Glutamatergic neuron (in vitro differentiated cells): Measurements from ENCODE around the gene NTHL1. TPM values are rescaled to one million over a fixed set of nuclear protein-coding genes. Genes with fewer than 3 reads are reported as not detected.

Source experiments
- DNase-seq: peaks from one replicate; pipeline ENCODE4 v3.0.0; 2022
- H3K27ac Mint-ChIP-seq: one replicate; pipeline ENCODE4 v1.8.0; 2020; ENCODE audit warnings: mild to moderate bottlenecking, mixed read lengths, inconsistent platforms; ENCODE audit not compliant: unreplicated experiment
- H3K27me3 Mint-ChIP-seq: one replicate; pipeline ENCODE4 v1.8.0; 2020; ENCODE audit warnings: mild to moderate bottlenecking, moderate library complexity, mixed read lengths, inconsistent platforms; ENCODE audit not compliant: unreplicated experiment
- H3K36me3 Mint-ChIP-seq: one replicate; pipeline ENCODE4 v1.8.0; 2020; ENCODE audit warnings: mild to moderate bottlenecking, mixed read lengths, inconsistent platforms; ENCODE audit not compliant: unreplicated experiment
- H3K4me1 Mint-ChIP-seq: one replicate; pipeline ENCODE4 v1.8.0; 2020; ENCODE audit warnings: mild to moderate bottlenecking, low read depth, mixed read lengths, inconsistent platforms; ENCODE audit not compliant: unreplicated experiment
- H3K4me3 Mint-ChIP-seq: one replicate; pipeline ENCODE4 v1.8.0; 2020; ENCODE audit warnings: mild to moderate bottlenecking, mixed read lengths, inconsistent platforms; ENCODE audit not compliant: unreplicated experiment
- H3K9me3 Mint-ChIP-seq: one replicate; pipeline ENCODE4 v1.8.0; 2020; ENCODE audit warnings: mild to moderate bottlenecking, moderate library complexity, mixed read lengths, inconsistent platforms; ENCODE audit not compliant: unreplicated experiment
- CTCF ChIP-seq: fragments of 200-600 bp; sonication (generic); IDR thresholded peaks from one replicate; pipeline ENCODE4 v1.5.0; 2021; ENCODE audit not compliant: partially characterized antibody, unreplicated experiment
- total RNA-seq: library from RNA; stranded (reverse); fragmentation: NEBNext Ultra II Directional; extraction: Animal tissue kit (Norgen Biotek cat#: 25700); gene quantifications from one replicate; pipeline ENCODE4 v1.2.1, GENCODE V29; 2021; ENCODE audit not compliant: unreplicated experiment

The NTHL1 gene
- total RNA-seq, 1 donor from 2014 or later: 194 TPM

GRCh38 chr16:1991948-1992703 is 55.5 kb downstream of the NTHL1 start:
- peaks cover 14% of the 10 kb centered on the region for H3K27me3 Mint-ChIP-seq

GRCh38 chr16:1991588-1991947 is 56.1 kb downstream of the NTHL1 start:
- H3K27me3 Mint-ChIP-seq: peaks cover 14% of the 10 kb centered on the region

More at GRCh38 chr16:1991948-1992703, 55.5 kb downstream of the NTHL1 start:
- Mint-ChIP-seq H3K27ac (no peak overlapping the region), H3K4me1 (peaks cover 5% of the 10 kb centered on the region), H3K4me3 (no peak overlapping the region), H3K9me3 (peaks cover 16% of the 10 kb centered on the region), H3K36me3 (no peaks in the 10 kb centered on the region)
- no peak for TF ChIP-seq CTCF
- DNase-seq: peak; percentile 95

GRCh38 chr16:1991135-1991551 is 56.5 kb downstream of the NTHL1 start:
- H3K4me1 Mint-ChIP-seq: peaks cover 5% of the 10 kb centered on the region
- H3K27me3 Mint-ChIP-seq: peaks cover 14% of the 10 kb centered on the region
- no peaks in the 10 kb centered on the region for H3K36me3 Mint-ChIP-seq
- H3K4me3 Mint-ChIP-seq: peak overlapping the region; percentile 76
- no peak for TF ChIP-seq CTCF
- peaks cover 16% of the 10 kb centered on the region for H3K9me3 Mint-ChIP-seq
- DNase-seq: no peak
- H3K27ac Mint-ChIP-seq: no peak overlapping the region

More at GRCh38 chr16:1991588-1991947, 56.1 kb downstream of the NTHL1 start:
- peaks cover 5% of the 10 kb centered on the region for H3K4me1 Mint-ChIP-seq
- TF ChIP-seq CTCF: no peak
- H3K9me3 Mint-ChIP-seq: peaks cover 16% of the 10 kb centered on the region
- H3K27ac Mint-ChIP-seq: peak overlapping the region; percentile 76
- peak overlapping the region; percentile 84 for H3K4me3 Mint-ChIP-seq
- DNase-seq: no peak
- H3K36me3 Mint-ChIP-seq: no peaks in the 10 kb centered on the region

GRCh38 chr16:1990351-1991134 is 57.1 kb downstream of the NTHL1 start:
- H3K9me3 Mint-ChIP-seq: peaks cover 16% of the 10 kb centered on the region
- peak overlapping the region; percentile 76 for H3K4me3 Mint-ChIP-seq
- no peaks in the 10 kb centered on the region for H3K36me3 Mint-ChIP-seq
- H3K27me3 Mint-ChIP-seq: peaks cover 14% of the 10 kb centered on the region
- H3K27ac Mint-ChIP-seq: no peak overlapping the region
- TF ChIP-seq CTCF: no peak
- DNase-seq: peak; percentile 77
- peaks cover 5% of the 10 kb centered on the region for H3K4me1 Mint-ChIP-seq

GRCh38 chr16:1990101-1990350 is 57.6 kb downstream of the NTHL1 start:
- Mint-ChIP-seq H3K9me3 (peaks cover 16% of the 10 kb centered on the region), H3K27ac (no peak overlapping the region), H3K27me3 (peaks cover 14% of the 10 kb centered on the region), H3K4me1 (peaks cover 5% of the 10 kb centered on the region), H3K4me3 (no peak overlapping the region), H3K36me3 (no peaks in the 10 kb centered on the region)
- TF ChIP-seq CTCF: no peak
- DNase-seq: no peak
